SK-N-MC (cell line): ENCODE measurements around the gene CUL4A.

Source experiments
- EZH2 ChIP-seq: fragments of 200-600 bp; sonication (generic); IDR thresholded peaks from one replicate; pipeline ENCODE4 v1.6.1; 2017; ENCODE audit warnings: antibody characterized with exemption
- POLR2AphosphoS5 ChIP-seq: IDR thresholded peaks from 2 replicates; pipeline ENCODE4 v1.6.1; 2012; ENCODE audit warnings: mild to moderate bottlenecking, low read depth, low read length, borderline replicate concordance

- TF ChIP-seq EZH2 = no peak
- TF ChIP-seq POLR2AphosphoS5 = no peak
Observed at GRCh38 chr13:113273851-113274590, 64.6 kb downstream of the CUL4A start.
